A172 (cell line): Measurements from ENCODE around the gene RDH14. TPM values are rescaled to one million over a fixed set of nuclear protein-coding genes. Genes with fewer than 3 reads are reported as not detected.
A peak's percentile ranks its signal among the peaks of the same experiment; 100 is the strongest.

Experiments used
- DNase-seq: peaks from one replicate; pipeline ENCODE4 v3.0.0-alpha.2; 2015; ENCODE audit warnings: low spot score
- total RNA-seq: library from RNA; depleted of rRNA; stranded (reverse); fragments of >200 nt; shearing (Covaris generic); gene quantifications from 2 replicates; pipeline ENCODE4 v1.2.3, GENCODE V29; 2014; rRNA removed

RDH14 gene
- total RNA-seq = 41.4 and 41.5 TPM in 2 replicates

GRCh38 chr2:18560031-18560796 is at the start of gene RDH14:
RDH14 (minus strand) TSS chr2:18560653; CDS start chr2:18560572, 81 bp downstream.
- peak; percentile 86 for DNase-seq

GRCh38 chr2:18610090-18610489 is 49.6 kb upstream of the RDH14 start:
- no peak for DNase-seq

GRCh38 chr2:18605115-18605514 is 44.7 kb upstream of the RDH14 start:
- DNase-seq = no peak

GRCh38 chr2:18604531-18604885 is 44.1 kb upstream of the RDH14 start:
- no peak for DNase-seq

- DNase-seq = no peak
Observed at GRCh38 chr2:18603854-18604530, 43.5 kb upstream of the RDH14 start.

GRCh38 chr2:18602298-18602697 is 41.8 kb upstream of the RDH14 start:
- DNase-seq = no peak

- no peak for DNase-seq
Observed at GRCh38 chr2:18600255-18600613, 39.8 kb upstream of the RDH14 start.

- DNase-seq = no peak
Observed at GRCh38 chr2:18599509-18600254, 39.2 kb upstream of the RDH14 start.

- DNase-seq = no peak
Observed at GRCh38 chr2:18598848-18599484, 38.5 kb upstream of the RDH14 start.

GRCh38 chr2:18597618-18598017 is 37.2 kb upstream of the RDH14 start:
- DNase-seq = no peak

- DNase-seq = no peak
Observed at GRCh38 chr2:18596993-18597392, 36.5 kb upstream of the RDH14 start.

- DNase-seq = no peak
Observed at GRCh38 chr2:18593496-18593895, 33.0 kb upstream of the RDH14 start.

GRCh38 chr2:18592372-18592771 is 31.9 kb upstream of the RDH14 start:
- DNase-seq = no peak

- DNase-seq = no peak
Observed at GRCh38 chr2:18589354-18589753, 28.9 kb upstream of the RDH14 start, which contains the start of gene NT5C1B. NT5C1B (minus strand) TSS chr2:18589569; CDS start chr2:18589468, 101 bp downstream.

- DNase-seq = no peak
Observed at GRCh38 chr2:18588802-18589201, 28.3 kb upstream of the RDH14 start.

GRCh38 chr2:18588049-18588448 is 27.6 kb upstream of the RDH14 start:
- DNase-seq = no peak

GRCh38 chr2:18585526-18585925 is 25.1 kb upstream of the RDH14 start:
- DNase-seq = no peak

- no peak for DNase-seq
Observed at GRCh38 chr2:18584608-18584954, 24.1 kb upstream of the RDH14 start.

GRCh38 chr2:18583905-18584607 is 23.6 kb upstream of the RDH14 start:
- DNase-seq = no peak

GRCh38 chr2:18580606-18581005 is 20.2 kb upstream of the RDH14 start:
- DNase-seq = no peak

- no peak for DNase-seq
Observed at GRCh38 chr2:18578033-18578432, 17.6 kb upstream of the RDH14 start.
